ENCODE measurements around the gene KCNQ1. TPM values are rescaled to one million over a fixed set of nuclear protein-coding genes. Genes with fewer than 3 reads are reported as not detected.

Gene KCNQ1
- total RNA-seq, 1 donor from 2014 or later, result 0.86 TPM

DNA sequence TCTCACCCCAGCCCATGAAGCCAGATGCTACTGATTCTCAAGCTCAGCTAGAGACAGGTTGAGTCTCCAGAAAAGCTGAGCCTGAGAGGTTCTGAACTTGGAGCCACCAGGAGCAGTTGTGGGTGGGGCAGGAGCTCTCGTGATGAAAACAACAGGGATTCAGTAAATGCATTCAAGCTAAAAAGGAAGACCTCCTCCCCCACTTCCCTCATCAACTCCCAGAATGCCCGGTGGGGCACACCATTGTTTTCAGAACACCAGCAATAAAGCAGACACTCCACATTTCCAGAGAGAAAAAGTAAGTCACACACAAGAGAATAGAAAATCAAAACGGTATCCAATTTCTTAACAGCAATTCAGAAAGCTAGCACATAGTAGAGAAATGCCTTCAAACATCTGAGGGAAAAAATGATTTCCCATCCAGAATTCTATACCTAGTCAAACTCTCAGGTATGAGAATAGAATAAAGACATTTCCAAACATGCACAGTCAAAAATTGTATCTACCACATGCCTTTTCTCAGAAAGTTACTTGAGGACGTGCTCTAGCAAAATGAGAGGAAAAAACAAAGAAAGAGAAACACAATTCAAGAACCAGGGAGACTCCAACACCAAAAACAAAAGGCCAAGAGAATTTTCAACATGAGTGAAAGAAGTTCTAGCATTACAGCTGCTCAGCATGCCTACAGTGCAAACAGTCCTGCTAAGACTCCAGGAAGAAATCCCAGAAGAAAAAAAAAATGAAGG lies 383.9 kb downstream of the KCNQ1 start:
- Mint-ChIP-seq H3K27me3 (ENCODE audit: low read depth) (no peaks in the 10 kb centered on the region), H3K4me1 (peaks cover 17% of the 10 kb centered on the region), H3K36me3 (ENCODE audit: low read depth) (peaks cover 16% of the 10 kb centered on the region), H3K4me3 (no peak overlapping the region), H3K9me3 (peaks cover 18% of the 10 kb centered on the region), H3K27ac (ENCODE audit: unreplicated experiment) (no peak overlapping the region)
- TF ChIP-seq, protein P1, sequence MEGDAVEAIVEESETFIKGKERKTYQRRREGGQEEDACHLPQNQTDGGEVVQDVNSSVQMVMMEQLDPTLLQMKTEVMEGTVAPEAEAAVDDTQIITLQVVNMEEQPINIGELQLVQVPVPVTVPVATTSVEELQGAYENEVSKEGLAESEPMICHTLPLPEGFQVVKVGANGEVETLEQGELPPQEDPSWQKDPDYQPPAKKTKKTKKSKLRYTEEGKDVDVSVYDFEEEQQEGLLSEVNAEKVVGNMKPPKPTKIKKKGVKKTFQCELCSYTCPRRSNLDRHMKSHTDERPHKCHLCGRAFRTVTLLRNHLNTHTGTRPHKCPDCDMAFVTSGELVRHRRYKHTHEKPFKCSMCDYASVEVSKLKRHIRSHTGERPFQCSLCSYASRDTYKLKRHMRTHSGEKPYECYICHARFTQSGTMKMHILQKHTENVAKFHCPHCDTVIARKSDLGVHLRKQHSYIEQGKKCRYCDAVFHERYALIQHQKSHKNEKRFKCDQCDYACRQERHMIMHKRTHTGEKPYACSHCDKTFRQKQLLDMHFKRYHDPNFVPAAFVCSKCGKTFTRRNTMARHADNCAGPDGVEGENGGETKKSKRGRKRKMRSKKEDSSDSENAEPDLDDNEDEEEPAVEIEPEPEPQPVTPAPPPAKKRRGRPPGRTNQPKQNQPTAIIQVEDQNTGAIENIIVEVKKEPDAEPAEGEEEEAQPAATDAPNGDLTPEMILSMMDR (conservative IDR thresholded peaks at IDR 0.05), result no peak
- DNase-seq (ENCODE audit: low read depth, low spot score), result no peak

DNA sequence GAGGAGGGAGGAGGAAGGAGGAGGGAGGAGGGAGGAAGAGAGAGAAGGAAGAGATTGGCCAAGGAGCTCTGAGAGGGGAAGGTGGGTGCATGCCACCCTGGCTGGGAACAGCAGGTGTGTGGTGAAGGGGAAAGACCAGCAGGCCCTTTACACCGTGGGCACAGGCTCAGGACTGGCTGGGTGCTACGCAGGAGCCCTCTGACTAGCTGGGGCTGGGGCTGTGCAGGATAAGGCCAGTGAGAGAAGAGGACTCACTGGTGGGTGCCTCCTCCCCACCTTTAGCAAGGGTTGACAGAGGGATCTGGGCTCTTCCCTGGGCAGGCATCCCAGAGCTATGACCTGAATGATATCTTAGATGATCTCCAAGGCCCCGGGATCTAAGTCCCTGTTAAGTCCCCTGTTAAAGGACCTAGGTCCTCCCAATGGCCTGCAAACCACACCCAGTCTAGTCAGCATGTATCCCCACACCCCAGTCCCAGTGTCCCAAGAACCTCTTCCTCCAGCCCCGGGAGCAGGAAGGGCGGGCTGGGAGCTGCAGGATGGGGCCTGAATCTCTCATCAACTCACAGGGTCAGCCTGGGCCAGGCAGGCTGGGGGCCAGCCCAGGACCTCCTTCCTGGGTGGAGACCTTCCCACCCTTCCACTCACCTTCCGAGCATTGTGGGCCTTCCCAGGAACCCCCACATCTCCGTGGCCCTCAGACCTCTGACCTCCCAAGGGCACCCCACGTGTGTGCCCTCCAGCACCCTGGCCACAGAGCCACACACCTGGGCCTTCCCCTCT lies 385.4 kb downstream of the KCNQ1 start:
- Mint-ChIP-seq H3K27ac (ENCODE audit: unreplicated experiment) (no peak overlapping the region), H3K4me1 (peaks cover 18% of the 10 kb centered on the region), H3K4me3 (no peak overlapping the region), H3K9me3 (peaks cover 16% of the 10 kb centered on the region), H3K27me3 (ENCODE audit: low read depth) (no peaks in the 10 kb centered on the region), H3K36me3 (ENCODE audit: low read depth) (peaks cover 16% of the 10 kb centered on the region)
- TF ChIP-seq, protein P1 (conservative IDR thresholded peaks at IDR 0.05), result no peak
- DNase-seq (ENCODE audit: low read depth, low spot score), result no peak

DNA sequence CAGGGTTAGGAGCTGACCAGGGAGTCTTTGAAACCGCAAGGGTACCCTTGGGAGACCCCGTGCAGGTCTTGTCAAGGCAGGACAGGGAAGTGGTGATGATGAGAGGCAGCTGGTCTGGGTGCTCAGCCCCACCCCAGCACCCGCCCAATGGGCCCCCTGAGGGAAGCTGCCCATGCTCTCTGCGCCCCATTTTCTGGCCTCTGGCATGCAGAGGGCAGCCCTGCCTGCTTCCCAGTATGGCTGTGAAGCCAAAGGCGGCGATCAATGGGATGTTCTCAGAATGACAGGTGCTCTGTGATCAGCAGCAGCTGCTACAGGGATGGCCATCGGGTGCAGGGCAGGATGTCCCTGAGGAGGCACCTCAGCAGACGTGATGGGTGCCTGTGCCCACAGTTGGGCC lies 386.1 kb downstream of the KCNQ1 start:
- no peak for DNase-seq (ENCODE audit: low read depth, low spot score)
- Mint-ChIP-seq H3K27me3 (ENCODE audit: low read depth) (no peaks in the 10 kb centered on the region), H3K36me3 (ENCODE audit: low read depth) (peaks cover 16% of the 10 kb centered on the region), H3K27ac (ENCODE audit: unreplicated experiment) (no peak overlapping the region), H3K4me1 (peaks cover 19% of the 10 kb centered on the region), H3K4me3 (no peak overlapping the region), H3K9me3 (peaks cover 16% of the 10 kb centered on the region)
- TF ChIP-seq, protein P1 (conservative IDR thresholded peaks at IDR 0.05), result no peak

DNA sequence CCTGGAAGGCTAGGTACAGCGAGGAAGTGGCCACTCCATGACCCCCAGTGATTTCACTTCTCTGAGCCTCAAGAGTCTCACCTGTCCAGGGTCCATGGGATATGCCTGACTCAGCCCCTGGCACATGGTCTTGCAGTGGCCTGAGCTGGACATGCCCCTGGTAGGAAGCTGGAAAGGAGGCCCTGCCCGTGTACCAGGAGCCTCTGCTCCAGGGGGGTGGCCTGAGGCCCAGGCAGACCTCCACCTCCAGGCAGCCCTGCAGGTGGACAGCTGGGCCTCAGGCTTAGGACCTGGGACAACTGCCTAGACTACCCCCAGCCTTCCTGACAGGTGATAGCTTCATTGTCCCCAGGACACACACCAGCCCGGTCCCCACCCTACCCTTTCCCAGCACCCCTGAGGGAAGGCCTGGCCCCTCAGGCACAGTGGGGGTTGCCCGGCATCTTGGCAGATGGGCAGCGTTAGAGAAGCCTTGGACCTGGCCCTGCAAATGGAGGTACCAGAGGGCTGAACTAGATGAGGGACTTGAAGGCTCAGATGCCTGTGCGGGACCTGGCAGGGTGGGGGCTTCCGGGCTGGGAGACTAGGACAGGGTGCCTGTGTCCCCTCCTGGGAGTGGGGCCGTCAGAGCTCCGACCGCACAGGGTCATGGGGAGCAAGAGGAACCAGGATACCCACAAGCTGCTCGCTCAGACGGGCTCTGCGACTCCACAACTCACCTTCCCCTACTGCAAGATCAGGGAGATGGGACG lies 387.1 kb downstream of the KCNQ1 start:
- peaks cover 7% of the 10 kb centered on the region for H3K27me3 Mint-ChIP-seq (ENCODE audit: low read depth)
- H3K27ac Mint-ChIP-seq (ENCODE audit: unreplicated experiment), result no peak overlapping the region
- TF ChIP-seq, protein P1 (conservative IDR thresholded peaks at IDR 0.05), result no peak
- peaks cover 23% of the 10 kb centered on the region for H3K4me1 Mint-ChIP-seq
- peaks cover 16% of the 10 kb centered on the region for H3K9me3 Mint-ChIP-seq
- H3K36me3 Mint-ChIP-seq (ENCODE audit: low read depth), result peaks cover 16% of the 10 kb centered on the region
- no peak for DNase-seq (ENCODE audit: low read depth, low spot score)
- no peak overlapping the region for H3K4me3 Mint-ChIP-seq

DNA sequence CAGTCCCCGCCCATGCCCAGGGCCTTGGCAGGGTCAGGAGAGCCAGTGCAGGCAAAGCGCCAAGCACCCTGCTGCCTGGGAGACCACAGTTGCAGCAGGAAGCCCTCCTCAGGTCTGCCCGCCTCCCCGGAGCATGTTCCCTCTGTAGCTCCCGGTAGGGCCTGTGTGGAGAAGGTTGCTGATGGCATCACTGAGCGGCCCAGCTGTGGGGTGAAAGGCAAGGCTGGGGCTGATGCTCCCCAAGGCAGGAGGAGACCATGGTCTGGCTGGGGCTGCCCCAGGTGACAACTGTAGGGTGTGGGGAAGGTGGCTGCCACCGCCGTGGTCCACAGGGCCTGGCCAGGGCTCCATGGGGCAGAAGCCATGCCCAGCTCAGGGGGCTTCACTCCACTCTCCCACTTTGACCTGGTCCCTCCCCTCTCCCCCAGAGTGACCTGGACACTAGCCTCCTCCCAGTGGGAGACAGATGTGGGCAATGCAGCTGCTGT lies 387.8 kb downstream of the KCNQ1 start:
- DNase-seq (ENCODE audit: low read depth, low spot score), result no peak
- no peak overlapping the region for H3K27ac Mint-ChIP-seq (ENCODE audit: unreplicated experiment)
- H3K27me3 Mint-ChIP-seq (ENCODE audit: low read depth), result peaks cover 7% of the 10 kb centered on the region
- H3K36me3 Mint-ChIP-seq (ENCODE audit: low read depth), result peaks cover 15% of the 10 kb centered on the region
- peaks cover 27% of the 10 kb centered on the region for H3K4me1 Mint-ChIP-seq
- peaks cover 16% of the 10 kb centered on the region for H3K9me3 Mint-ChIP-seq
- H3K4me3 Mint-ChIP-seq, result no peak overlapping the region
- TF ChIP-seq, protein P1 (conservative IDR thresholded peaks at IDR 0.05), result no peak
